D341Med (cell line): Measurements from ENCODE around the gene CAPN13.

Source experiments
- DNase-seq: peaks from one replicate; pipeline ENCODE4 v3.0.0; 2012; ENCODE audit warnings: low spot score

CAPN13 gene

GRCh38 chr2:30764021-30764800 is 43.0 kb downstream of the CAPN13 start:
- no peak for DNase-seq

DNA sequence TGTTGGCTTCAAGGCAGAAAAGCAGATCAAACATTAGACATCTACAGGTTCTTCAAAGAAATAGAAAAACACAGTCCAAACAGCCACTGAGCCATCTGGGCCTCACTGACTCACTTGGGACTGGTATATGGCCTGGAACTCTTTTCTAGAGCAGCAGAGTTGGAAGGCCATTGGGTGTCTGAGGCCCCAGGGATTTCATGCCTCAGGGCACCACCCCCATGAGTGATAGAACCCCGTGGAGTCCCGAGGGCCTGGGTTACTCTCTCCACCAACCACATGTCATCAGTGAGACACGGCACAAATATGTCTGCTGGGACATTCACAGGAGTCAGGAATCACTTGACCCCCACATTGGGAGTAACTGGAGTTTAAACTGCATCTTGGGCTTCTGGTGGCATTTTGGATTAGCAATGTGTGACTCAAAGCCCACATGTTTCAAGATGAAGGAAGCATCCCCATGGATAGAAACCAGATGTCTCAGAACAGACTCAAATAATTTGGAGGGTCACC is 44.0 kb downstream of the CAPN13 start:
- no peak for DNase-seq

GRCh38 chr2:30761226-30761625 is 46.0 kb downstream of the CAPN13 start:
- no peak for DNase-seq

GRCh38 chr2:30759481-30759880 is 47.8 kb downstream of the CAPN13 start:
- no peak for DNase-seq

- no peak for DNase-seq
Measured at GRCh38 chr2:30758191-30758651, 49.0 kb downstream of the CAPN13 start.

DNA sequence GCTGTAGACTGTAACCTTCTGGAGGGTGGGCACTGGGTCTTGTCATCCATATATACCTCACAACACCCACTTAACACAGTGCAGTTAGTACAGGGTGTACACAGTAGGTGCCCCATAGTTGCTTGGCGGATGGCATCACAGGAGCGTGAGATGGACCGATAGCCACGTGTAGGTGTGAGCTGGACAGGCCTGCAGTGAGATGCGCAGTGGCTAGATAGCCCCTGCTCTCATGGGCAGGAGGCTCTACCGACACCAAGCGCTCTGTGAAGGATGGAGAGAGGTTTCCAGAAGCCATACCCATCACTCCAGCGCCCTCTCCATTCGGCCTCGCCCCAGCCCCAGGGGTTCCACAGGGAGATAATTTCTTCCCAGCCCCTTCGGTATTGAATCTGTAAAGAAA is 49.5 kb downstream of the CAPN13 start:
- no peak for DNase-seq

DNA sequence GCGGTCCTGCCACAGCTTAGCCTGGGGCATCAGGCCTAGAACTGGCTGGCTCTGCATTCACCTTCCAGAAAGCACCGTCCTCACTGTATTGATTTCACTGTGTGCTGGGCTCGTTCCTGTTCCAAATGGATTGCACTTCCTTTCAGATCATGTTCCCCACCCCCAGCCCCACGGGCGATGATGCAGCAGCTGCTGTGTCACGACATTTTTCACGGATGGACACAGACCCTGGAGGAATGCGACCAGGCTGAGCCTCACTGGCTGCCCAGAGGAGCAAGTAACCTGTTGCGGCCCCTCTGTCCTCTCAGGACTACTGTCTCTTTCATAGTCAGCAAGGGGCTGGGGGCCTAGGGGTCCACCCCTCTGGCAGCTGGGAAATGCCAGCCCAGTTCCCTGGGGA is 50.3 kb downstream of the CAPN13 start:
- DNase-seq: no peak

GRCh38 chr2:30756051-30756719 is 51.1 kb downstream of the CAPN13 start:
- no peak for DNase-seq

DNA sequence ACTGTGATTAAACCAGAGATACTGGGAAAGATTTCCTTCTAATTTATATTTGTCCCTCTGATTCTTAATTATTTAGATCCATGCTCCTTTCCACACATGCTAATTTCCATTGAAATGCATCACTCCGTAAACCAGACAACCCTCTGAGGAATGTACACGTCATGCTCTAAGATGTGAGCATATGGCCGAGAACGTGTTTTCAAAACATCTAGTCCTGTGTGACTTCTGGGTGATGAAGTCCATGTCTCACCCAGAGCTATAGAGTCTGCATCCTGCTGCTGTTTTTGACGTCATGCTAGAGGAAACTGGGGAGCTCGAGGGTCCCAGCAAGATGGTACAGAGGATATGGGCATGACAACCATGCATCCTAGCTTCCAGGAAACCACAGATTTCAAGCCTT is 53.6 kb downstream of the CAPN13 start:
- DNase-seq: no peak

GRCh38 chr2:30752811-30753210 is 54.4 kb downstream of the CAPN13 start:
- DNase-seq: no peak

DNA sequence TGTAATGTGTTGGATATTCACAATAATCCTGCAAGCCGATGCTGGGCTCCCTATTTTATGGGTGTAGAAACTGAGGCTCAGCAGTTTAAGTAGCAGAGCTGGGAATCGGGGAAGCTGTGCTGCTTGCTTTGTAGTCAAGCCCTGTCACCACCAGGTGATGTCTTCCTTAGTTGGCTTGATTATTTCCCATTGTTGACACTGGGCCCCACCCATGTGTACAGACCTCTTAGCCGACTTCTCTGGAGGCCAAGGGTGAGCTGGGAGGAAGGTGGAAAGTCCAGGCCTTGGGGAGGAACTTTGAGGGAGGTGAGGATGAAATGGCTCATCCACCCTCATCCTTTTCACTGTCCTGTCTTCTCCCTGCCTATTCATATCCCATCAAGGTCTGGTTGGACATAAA is 60.0 kb downstream of the CAPN13 start:
- DNase-seq: no peak

GRCh38 chr2:30744823-30745222 is 62.4 kb downstream of the CAPN13 start:
- no peak for DNase-seq

- no peak for DNase-seq
Measured at GRCh38 chr2:30741576-30741975, 65.7 kb downstream of the CAPN13 start.

DNA sequence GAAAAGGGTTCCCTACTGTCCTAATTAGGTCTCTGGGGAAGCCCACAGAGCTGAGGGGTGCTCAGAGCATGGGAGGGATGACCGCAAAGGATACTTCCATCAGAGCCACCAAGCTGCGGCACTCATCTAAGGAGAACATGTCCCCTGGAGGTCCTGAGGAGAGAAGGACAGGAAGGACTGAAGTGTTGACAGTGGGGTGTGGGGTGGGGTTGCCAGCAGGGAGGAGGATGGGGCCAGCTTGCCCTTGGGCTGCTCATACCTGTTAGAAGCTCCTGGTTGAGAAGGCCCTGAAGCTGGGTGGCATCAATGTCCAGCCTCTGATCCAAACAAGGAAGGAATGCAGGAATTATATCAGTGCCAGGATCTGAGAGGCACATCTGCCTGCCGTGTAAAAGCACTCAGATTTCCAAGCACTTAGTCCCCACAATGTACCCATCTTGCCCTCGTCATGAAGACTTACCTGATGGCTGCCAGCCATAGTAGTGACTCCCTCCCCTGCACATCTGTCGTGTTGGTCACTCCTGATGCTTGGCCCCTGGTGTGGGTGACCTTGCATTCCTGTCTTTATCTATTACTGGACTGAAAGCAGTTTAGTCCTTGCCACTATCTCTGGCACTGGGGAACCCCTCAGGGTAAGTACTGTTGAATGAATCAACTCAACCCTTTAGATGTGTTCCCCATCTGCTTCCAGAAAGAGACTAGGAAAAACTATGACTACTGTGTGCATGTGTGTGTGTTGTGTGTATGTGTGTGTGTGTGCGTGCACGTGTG is 68.9 kb downstream of the CAPN13 start:
- no peak for DNase-seq

DNA sequence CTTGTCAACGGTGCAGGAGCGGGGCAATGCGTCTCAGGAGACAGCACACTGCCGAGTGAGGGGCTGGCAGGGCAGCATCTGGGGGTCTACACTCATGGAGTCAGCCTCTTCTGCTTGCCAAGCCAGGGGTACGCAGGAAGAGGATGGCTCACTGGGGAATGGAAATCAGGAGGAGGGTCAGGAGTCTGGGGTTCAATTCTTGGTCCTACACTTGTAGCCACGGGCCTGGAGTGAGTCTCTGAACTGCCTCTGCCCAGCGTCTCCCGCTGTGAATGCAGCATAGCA is 70.0 kb downstream of the CAPN13 start:
- DNase-seq: no peak

DNA sequence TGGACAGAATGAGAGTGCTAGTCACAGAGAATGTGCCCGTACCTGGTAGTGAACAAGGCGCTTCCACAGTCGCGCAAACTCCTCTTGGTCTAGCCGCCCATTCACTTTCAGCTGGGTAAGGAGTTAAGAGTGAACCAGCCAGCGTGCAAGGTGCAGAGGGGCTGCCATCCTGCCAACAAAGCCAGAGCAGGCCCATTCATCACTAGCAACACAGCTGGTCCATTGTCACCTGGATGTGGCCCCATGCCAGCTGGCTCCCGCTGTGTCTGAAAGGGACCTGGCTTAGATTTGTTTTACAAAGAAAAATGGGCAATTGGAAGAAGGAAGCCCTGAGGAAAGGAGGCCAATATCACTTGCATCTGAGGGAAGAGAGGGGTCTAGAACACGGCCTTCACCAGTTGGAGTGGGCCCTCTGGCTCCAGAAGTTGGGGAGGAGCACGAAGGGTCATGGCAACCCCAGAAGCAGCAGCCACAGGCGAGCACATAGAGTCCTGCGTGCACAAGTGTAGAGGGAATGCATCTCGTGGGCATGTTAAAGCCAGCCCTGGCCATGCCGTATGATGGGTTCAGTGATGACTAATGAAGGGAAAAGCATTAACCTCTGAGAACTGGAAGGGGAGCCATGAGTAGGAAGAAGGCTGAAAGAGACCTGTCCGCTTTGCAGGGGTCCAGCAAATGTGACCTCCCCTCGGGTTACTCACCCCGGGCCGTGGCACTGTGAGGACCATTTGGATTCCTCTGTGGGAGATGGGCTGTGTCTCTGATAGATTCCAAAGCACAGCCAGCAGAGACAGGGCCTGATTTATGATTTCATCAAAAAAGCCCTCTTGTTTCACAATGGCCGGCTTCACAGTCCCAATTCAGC is 70.6 kb downstream of the CAPN13 start:
- no peak for DNase-seq

GRCh38 chr2:30733876-30734520 is 73.2 kb downstream of the CAPN13 start:
- no peak for DNase-seq

DNA sequence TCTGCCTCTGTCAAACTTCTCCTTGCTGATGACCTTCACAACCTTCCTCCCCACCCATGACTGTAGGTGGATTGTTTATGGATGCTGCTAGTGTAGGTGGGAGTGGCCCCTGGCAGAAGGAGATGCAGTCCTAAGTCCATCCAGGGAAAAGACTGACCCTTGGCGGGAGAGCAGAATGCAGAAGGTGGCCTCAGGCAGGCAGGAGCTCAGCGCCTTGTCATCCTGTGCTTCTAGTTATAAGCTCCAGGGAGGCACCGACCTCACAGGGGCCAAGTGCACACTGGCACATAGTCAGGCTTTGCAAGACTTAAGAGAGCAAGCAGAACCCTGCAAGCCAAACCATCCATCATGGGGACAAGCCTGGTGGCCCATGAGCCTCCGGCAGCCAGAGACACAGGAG is 74.4 kb downstream of the CAPN13 start:
- DNase-seq: no peak

- no peak for DNase-seq
Measured at GRCh38 chr2:30732376-30732775, 74.9 kb downstream of the CAPN13 start.

DNA sequence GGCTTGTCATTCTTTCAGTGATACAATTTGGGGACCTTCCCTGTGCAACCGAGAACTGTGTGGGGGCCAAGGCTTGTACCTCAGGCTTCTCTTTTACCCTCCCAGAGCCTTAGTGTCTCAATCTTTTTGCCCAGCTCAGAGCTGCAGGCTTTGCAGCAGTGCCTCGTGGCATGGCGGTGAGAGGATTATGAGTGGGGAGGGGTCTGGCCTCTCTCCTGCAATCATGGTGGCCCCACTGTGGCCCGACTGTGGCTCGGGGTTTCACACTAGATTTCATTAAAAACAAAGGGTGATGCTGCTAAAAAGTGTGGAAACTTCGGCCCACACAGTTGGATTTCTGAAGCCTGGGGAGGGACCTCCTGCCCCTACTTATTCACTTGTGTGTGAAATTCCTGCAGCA is 75.5 kb downstream of the CAPN13 start:
- no peak for DNase-seq
